ENCODE data around the gene ARNT2.
"Not testable (repeated sequence)": the region's sequence is repeated elsewhere in the genome, so short reads cannot be mapped to it uniquely, and the experiment has no call there.

Gene ARNT2

DNA sequence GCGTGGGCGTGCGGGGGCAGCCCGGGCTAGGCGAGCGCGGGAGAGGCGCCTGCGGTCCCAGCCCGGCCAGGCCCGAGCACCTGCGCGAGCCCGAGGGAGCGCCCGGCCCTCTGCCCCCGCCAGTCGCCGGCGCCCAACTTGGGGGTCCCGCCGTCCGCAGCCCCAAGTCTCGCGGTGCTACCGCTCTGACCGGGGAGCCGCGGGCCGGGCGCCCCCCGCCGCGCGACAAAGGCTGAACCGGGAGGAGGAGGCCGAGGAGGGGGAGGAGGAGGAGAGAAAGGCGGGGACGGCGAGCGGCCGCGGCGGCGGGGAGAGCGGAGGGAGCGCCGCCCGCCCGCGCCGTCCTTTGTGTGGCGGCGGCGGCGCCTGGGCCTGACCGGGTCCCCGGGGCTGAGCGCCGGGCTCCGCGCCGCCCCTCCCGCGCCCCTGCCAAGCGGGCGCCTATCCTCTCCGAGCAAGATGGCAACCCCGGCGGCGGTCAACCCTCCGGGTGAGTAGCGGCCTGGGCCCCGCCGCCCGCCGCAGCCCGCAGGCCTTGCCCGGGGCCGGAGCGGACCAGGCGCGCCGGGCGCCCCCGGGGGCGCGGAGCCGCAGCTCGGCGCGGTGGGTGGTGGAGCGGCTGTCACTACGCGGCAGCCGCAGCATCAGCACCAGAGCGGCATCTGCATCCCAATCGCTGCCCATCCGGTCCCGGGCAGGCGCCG is at the start of gene ARNT2:
ARNT2 (plus strand) TSS at position 326 of the 704 bp plus-strand sequence; CDS start at position 460, 134 bp downstream.
- DNase-seq (ENCODE audit: low read depth) = no peak

DNA sequence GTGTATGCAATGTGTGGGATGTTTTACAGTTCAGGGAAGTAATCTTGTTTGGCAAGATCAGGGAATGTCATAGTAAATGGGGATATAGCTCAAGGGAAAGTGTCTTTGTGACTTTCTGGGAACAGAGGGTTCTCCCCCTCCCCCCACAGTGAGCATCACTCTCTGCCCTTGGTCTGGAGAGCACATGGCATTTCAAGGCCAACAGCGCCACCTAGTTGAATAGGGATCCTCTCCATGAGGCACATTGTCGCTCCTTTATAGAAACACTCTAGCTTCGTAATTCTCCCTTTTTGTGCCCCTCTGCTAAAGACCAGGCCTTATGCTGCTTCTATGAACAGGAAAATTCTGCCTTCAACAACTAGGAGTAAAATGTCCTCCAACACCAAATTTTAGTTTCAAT is 37.1 kb upstream of the ARNT2 start:
- peak; percentile 1 for DNase-seq (ENCODE audit: low read depth)

DNA sequence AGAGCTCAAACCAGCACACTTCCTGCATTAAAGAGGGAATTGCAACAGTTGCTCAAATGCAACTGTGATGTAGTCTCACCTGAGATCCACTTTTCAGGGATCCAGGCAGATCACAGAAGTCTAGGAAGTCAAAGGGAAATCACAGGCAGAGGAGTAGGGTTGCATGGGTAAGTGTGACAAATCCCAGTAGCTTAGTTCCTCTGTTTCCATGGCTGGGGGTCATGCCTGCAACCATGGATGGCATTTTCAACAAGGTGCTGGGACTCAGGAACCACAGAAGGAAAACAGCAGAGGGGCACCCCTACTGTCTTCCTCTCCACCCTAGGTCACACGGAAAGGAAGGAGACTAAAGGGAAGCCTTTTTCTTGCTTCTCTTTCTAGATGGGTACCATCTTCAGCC is 36.5 kb upstream of the ARNT2 start:
- peak; percentile 1 for DNase-seq (ENCODE audit: low read depth)

DNA sequence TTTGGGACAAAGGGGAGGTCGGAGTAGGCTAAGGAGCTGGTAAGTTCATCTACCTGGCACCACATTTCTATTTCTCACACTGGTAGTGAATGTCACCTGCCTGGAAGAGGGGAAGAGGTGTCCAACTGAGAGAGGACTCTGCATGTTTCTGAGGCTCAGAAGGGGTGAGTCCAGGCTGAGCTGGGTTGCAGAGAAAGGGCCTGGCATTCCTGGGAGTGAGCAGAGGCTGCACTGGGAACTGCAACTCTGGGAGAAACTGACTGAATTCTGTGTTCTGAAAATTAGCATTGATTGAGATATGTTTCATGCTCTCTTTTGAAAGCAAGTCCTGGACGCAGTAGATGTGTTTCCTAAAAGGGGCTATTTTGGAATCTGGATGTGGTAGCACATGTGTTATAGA is 32.3 kb upstream of the ARNT2 start:
- DNase-seq (ENCODE audit: low read depth) = no peak

DNA sequence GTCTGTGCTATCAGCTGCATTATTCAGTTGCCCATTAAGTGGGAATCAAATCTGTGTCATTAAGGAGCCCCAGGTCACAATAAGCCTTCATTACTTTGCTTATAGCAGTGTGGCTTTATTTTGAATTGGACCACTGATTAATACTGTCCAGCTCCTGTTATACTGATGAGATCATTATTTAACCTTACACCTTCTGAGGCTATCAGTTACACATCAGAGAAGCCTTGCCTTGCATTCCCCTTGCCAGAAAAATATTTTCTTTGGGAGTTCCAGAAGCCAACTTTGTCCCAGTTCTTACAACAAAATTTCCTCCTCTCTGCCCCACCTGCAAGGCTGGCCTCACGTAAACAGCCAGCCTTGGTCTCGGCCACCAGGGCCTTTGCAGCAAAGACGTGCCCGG is 29.7 kb upstream of the ARNT2 start:
- DNase-seq (ENCODE audit: low read depth) = no peak

DNA sequence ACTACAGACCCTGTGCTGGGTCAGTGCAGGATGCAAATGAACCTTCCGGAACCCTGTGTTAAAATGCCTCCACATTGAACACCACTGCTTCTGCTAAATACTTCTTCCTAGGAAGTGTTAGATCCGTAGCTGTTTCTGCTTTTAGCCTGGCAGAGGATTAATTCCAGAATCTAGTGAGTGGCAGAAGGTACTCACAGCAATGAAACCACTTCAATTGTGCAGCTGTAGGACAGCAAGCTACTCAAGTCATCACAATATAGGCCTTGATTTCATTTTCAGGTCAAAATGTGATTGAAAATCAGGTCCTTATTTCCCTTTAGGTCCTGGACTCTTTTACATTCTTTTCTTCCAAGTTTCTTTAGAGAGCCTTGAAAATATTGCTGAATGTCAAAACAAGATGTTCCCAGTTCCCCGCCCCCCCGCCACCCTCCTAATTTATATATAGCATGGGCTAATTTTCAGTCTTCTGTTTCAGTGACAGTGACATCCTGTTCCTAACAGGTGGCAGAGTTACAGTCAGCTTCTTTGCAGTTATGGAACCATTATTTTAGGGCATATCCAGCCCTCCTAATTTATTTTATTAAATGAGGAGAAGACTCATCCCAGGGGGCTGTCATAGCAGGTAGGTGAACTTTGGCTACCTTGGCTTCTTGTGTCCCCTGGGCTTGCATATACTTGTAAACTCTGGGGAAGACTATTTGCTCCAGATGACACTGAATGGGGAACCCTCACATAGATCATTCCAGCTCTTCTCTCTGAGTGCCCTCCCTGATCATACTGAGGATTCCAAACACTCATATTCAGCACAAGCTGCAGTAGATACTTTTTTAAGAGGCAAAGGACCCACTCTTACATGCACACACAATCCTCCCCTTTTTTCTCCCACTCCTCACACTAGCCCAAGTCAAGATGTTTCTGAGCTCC is 28.0 kb upstream of the ARNT2 start:
- DNase-seq (ENCODE audit: low read depth) = no peak

DNA sequence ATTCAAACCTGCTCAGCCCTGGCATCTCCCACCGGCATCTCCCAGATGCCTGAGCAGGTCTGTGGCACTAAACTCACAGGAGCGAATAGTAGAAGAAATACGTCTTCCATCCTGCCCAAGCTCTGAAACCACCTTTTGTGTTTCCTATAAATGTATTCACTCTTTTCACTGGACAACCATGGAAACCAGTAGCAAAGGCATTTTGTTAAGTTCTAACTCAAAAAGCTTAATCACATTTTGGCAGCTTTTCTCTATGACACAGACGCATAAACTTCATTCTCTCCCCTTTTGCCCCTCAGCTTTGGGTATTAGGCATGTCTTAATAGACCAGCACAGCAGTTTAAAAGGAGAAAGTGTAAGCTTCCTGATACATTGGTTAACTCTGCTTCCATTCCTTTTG is 24.5 kb upstream of the ARNT2 start:
- no peak for DNase-seq (ENCODE audit: low read depth)

DNA sequence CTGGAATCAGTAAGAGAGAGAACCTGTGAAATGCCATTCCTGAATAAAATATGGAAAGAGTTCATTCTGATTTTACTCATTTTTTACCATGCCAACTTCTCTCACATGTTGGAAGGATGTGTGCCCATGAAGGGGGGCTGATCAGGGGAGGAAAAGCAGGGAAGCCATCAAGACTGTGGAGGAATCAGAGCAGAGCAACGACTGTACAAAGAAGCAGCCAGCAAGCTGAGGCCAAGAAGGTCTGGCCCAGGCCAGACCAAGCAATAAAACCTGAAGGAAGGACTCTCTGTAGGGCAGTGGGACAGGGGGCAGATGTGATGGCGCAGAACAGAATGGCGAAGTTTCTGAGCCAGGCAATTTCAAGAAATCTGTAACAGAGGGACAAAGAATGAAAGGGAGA is 24.0 kb upstream of the ARNT2 start:
- no peak for DNase-seq (ENCODE audit: low read depth)

DNA sequence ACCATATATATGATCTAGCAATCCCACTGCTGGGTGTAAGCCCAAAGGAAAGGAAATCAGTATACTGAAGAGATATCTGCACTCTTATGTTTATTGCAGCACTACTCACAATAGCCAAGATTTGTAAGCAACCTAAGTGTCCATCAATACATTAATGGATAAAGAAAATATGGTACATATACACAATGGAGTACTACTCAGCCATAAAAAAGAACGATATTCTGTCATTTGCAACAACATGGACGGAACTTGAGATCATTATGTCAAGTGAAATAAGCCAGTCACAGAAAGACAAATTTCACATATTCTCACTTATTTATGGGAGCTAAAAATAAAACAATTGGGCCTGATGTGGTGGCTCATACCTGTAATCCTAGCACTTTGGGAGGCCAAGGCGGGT is 21.9 kb upstream of the ARNT2 start:
- no peak for DNase-seq (ENCODE audit: low read depth)

DNA sequence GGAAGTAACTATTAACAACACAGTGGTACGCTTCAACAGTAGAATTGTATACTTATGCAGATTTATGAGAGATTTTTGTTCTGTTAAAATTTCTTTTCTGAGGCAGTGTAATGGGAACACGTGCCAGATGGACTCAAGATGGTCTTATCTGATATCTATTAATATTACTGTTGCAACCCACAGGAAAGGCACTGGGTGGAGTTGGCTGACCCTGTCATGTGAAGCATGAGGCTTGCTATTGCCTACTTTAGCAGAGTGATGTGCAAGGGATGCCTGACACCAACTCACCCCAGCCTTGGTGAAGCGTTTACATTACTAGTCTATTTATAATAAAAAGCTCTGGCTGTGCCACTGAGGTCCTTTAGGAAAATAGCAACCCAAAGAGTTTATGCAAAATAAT is 19.8 kb upstream of the ARNT2 start:
- DNase-seq (ENCODE audit: low read depth) = no peak

DNA sequence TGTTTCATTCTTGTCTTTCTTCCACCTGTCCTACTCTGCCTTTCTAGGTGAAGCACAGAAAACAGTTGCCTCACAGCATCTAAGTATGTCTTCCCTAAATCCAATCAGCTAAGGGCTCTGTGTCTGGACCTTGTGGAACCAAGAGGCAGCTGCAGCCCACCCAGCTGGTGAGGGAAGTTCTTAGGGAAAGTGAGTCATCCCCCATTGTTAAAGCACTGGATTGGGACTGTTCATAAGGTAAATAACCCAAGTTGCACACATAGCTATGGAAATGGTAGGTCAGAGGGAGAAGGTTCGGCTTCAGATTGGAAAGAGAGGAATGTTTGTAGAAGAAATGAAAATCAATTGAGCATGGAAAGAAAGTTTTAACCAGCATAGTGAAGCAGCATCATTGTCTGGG is 18.0 kb upstream of the ARNT2 start:
- no peak for DNase-seq (ENCODE audit: low read depth)

DNA sequence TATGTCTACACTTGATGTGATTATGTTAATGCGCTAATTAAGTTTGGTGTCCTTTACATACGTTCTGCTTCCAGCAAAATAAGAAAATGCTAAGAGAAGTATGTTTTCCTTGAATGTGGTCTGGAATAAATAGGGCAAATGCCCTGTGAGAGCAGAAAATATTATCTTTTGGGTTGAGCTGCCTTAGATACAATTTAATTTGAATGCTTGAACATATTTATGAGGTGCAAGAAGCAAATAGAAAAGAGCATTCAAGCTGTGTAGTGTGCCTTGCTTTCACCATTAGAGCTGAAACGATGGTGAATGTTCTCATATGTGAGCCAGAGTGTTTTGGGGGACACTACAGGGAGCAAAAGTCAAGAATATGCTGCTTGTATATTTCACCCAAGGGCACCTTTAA is 15.9 kb upstream of the ARNT2 start:
- DNase-seq (ENCODE audit: low read depth) = no peak

DNA sequence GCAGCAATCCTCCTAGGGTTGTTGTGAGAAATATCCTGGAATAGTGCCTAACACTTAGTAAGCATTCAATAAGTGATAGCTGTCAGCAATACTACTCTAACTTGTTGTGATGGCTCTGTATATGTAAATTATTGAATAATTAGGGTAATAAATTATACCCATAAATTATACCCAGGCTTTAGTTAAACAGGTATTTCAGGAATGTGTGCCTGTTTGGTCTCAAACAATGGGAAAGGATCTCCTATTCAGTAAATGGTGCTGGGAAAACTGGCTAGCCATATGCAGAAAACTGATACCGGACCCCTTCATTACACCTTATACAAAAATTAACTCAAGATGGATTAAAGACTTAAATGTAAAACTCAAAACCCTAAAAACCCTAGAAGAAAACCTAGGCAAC is 14.8 kb upstream of the ARNT2 start:
- no peak for DNase-seq (ENCODE audit: low read depth)

DNA sequence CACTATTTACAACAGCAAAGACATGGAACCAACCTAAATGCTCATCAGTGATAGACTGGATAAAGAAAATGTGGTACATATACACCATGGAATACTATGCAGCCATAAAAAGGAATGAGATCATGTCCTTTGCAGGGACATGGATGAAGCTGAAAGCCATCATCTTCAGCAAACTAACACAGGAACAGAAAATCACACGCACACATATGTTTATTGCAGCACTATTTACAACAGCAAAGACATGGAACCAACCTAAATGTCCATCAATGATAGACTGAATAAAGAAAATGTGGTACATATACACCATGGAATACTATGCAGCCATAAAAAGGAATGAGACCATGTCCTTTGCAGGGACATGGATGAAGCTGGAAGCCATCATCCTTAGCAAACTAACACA is 13.2 kb upstream of the ARNT2 start:
- DNase-seq (ENCODE audit: low read depth) = not testable (repeated sequence)

DNA sequence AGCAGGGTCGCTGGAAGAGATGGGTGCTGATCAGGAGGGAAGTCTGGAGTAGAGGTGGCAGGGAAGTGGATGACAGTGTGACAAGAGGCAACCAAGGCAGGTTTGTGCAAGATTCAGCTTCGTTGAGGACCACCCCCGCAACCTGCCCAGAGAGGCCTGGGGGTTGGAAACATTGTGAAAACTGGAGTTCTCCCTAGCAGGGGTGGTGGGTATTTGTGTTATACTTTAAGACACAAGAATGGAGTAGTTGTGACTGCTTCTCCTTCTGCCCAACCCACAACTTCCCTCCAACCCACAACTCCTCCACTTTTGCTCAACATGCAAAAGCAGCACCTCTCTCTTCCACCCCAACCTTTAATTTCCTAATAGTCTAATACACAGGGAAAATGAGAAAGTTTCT is 8.6 kb upstream of the ARNT2 start:
- no peak for DNase-seq (ENCODE audit: low read depth)

DNA sequence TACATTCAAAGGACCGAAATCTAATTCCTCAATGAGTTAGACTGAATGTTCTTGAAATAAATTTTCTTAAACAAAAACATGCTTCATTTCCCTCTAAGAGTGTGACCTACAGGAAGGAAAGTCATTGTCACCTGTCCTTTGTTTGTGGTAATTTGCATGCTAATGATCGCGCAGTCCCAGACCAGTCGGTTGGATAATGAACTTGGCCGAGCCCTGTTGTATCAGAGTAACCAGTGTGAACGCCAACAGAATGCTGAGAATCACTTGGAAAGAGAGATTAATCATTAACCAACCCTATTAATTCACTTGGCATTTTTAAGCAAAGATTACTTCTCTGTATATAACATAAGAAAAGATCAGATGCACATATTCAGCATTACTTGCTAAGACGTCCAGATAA is 8.1 kb upstream of the ARNT2 start:
- DNase-seq (ENCODE audit: low read depth) = no peak

DNA sequence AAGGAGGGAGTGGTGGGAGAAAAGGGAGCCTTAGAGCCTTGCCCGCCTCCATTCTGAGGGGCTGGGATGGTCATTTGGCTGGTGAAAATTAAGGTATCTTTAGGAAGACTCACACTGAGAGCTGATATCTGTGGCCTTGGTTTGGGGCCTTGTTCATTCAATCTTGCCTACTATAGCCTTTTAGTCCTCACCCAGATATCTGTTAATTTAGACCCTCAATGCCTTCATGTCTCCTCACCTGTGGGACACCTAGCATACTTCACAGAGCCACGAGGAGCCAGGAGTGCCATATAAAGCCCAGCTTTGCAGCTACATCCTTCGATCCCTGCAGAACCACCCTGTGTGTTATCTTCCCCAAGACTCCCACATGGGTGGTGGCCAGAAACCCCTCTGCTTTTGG is 4.7 kb upstream of the ARNT2 start:
- DNase-seq (ENCODE audit: low read depth) = no peak

DNA sequence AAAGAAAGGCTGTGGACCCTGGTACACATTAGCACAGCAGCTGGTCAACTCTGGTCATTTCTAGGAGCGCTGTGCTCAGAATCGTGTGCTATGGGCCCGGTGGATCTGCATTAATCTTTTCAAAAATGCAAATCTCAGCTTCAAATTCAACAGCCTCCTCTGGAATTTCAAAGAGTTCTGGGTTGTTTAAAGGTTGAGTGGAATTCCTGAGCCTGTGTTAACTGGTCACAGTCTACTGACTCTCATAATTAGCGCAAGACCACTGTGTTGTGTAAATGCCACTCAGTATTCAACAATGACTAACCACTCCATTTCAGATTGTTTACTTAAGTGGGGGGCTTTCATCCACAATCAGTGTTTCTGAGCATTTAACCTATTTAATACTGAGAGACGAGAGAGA is 2.7 kb upstream of the ARNT2 start:
- DNase-seq (ENCODE audit: low read depth) = no peak

DNA sequence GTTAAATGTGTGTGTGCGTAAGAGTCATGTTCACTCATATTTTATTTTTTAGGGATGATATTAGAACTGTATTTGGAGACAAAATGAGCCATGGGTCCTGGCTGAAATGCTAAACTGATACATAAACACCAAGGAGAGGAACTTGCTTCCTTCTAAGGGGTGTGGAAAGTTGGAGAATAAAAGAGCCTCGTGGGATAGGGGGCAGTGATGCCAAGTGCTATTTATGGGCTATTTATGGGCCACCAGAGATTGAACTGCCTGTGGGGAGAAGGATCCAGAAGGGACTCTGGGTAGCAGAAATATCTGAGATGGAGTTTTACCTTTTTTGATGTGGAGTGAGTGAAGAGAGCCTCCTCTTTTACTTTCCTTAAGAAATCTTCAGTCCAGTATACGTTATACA is 1.8 kb upstream of the ARNT2 start:
- no peak for DNase-seq (ENCODE audit: low read depth)

DNA sequence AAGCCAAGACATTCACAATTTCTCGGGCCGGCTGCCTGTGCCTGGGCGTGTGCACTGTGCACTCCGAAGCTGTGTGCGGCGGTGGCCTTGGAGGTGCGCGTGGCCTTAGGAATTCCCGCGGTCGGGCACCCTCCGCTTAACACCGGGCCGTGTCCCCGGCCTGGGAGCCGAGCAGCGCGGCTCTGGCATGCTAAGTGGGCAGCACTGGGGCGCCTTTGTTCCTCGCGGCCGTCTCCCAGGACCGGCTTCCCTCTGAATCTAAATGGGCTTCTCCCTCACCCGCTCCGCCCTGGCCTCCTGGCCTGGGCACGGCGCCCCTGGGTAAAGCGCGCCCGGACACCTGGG is 498 bp upstream of the ARNT2 start:
- no peak for DNase-seq (ENCODE audit: low read depth)

DNA sequence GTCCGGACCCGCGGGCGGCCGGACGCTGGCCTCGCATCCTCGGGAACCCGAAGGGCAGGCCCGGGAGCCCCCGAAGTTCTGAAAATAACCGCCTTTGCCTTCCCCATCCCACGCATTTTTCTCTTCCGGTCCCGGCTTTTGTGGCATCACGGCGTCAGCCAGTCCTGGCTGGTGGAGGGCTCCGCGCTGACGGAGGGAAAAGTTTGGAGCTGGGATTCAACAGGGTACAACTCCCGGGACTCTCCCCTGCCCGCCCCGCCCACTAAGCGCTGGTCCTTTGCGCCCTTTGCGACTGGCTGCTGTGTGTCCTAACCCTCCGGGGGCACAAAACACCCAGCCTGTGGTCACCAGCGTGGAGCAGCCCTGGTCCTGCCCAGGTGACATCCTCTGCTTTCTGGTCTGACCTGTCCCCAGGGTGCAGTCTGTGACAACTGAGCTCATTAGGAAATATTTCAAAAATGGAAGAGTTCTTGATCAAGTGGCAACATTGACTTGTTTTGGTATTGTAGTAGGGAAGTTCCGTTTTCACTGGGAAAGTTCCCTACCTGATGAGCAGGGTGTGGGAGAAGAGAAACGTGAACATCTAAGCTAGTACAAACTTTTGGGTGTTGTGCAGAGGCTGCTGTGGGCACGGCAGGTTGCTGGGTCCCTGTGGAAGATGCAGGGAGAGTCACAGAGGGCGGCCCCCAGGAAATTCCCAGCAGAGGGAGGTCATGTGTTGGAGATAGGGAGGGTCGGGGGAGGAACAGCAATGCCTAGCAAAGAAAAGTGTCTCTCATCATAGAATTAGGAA is 775 bp downstream of the ARNT2 start:
- DNase-seq (ENCODE audit: low read depth) = no peak

DNA sequence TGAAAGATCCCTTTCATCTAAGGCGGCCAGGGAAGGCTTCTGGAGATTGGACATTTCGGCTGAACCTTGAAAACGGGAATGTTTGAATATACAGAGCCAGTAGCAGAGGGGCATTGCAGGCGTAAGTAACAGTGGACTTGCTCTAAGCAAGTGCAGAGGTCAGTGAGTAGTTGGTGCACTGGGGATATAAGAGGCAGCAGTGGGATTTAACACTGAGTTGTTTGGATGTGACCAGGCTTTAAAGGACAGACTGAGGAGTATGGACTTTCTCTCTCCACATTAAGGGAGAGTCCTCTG is 1.3 kb downstream of the ARNT2 start:
- DNase-seq (ENCODE audit: low read depth) = no peak

DNA sequence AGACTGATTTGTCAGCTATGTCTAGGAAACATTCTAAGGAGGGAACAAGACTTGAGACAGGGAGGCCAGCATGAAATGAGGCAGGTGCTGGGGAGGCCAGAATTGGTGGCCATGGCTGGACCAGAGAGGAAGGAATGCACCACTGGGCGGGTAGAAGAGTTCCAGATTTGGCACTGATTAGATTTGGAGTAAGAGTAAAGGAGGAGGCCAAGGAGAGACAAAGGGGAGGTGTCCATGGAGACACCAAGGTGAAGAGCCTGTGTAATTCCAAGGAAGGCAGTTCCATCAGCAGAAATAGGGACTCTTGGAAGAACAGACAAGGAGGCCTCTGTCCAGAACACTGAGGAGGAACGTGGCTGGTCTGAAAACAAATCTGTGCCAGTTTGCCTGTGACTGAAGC is 1.8 kb downstream of the ARNT2 start:
- DNase-seq (ENCODE audit: low read depth) = no peak
